GM12892 (cell line): ENCODE measurements around the gene HS3ST4.

Experiments
- DNase-seq: peaks from one replicate; pipeline ENCODE4 v3.0.0; 2011; ENCODE audit not compliant: insufficient read length
- FAIRE-seq: peaks from 2 replicates; lab custom pipeline; 2011; peaks lifted over from hg19 to GRCh38; lab: Jason Lieb, UNC
- POLR2A ChIP-seq: IDR thresholded peaks from 2 replicates; pipeline ENCODE4 v1.6.1; 2011; ENCODE audit warnings: low read depth, low read length, control low read depth
- POLR2AphosphoS5 ChIP-seq: IDR thresholded peaks from 2 replicates; pipeline ENCODE4 v1.6.1; 2011; ENCODE audit warnings: low read depth, low read length, control low read depth
- TAF1 ChIP-seq: IDR thresholded peaks from 2 replicates; pipeline ENCODE4 v1.6.1; 2011; ENCODE audit warnings: low read depth, mild to moderate bottlenecking, control low read depth, low read length, borderline replicate concordance

HS3ST4 gene

GRCh38 chr16:25838724-25839186, 147.0 kb downstream of the HS3ST4 start:
- no peak for TF ChIP-seq TAF1
- FAIRE-seq = no peak
- peak; percentile 2 for DNase-seq

GRCh38 chr16:25841761-25842160, 150.0 kb downstream of the HS3ST4 start:
- FAIRE-seq = no peak
- TF ChIP-seq POLR2A = no peak
- TF ChIP-seq POLR2AphosphoS5 = no peak
- TF ChIP-seq TAF1 = no peak
- DNase-seq = no peak

- DNase-seq = no peak
- TF ChIP-seq TAF1 (no peak), POLR2A (no peak), POLR2AphosphoS5 (no peak)
- no peak for FAIRE-seq
Measured at GRCh38 chr16:25845901-25846300, 154.1 kb downstream of the HS3ST4 start.

- no peak for FAIRE-seq
- no peak for DNase-seq
- TF ChIP-seq POLR2AphosphoS5 (no peak), TAF1 (no peak), POLR2A (no peak)
Measured at GRCh38 chr16:25854141-25854540, 162.4 kb downstream of the HS3ST4 start.

DNA sequence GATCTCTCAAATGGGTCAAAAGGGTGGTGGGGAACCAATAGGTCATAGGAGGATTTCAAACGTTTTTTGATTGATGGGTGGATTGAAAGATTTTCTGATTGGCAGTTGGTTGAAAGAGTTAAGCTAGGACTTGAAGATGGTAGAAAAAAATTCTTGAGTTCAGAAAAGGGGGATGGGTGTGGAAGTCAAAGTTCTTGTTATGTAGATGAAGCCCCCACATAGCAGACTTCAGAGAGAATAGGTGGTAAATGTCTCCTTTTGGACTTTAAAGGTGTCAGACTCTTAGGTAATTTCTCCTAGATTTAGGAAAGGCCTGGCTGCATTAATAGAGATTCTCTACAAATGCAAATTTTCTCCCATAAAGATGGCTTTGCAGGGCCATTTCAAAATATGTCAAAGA, 163.3 kb downstream of the HS3ST4 start:
- no peak for TF ChIP-seq TAF1
- TF ChIP-seq POLR2AphosphoS5 = no peak
- no peak for TF ChIP-seq POLR2A
- FAIRE-seq (no peak), DNase-seq (no peak)

- FAIRE-seq = no peak
- DNase-seq = no peak
- TF ChIP-seq POLR2AphosphoS5 (no peak), TAF1 (no peak), POLR2A (no peak)
Measured at GRCh38 chr16:25855818-25856217, 164.1 kb downstream of the HS3ST4 start.

- DNase-seq (no peak), FAIRE-seq (no peak)
- no peak for TF ChIP-seq POLR2AphosphoS5
- no peak for TF ChIP-seq TAF1
- no peak for TF ChIP-seq POLR2A
Measured at GRCh38 chr16:25859645-25860044, 167.9 kb downstream of the HS3ST4 start.

- DNase-seq (no peak), FAIRE-seq (no peak)
- TF ChIP-seq POLR2A (no peak), TAF1 (no peak), POLR2AphosphoS5 (no peak)
Measured at GRCh38 chr16:25867041-25867440, 175.3 kb downstream of the HS3ST4 start.

GRCh38 chr16:25868106-25868505, 176.3 kb downstream of the HS3ST4 start:
- DNase-seq = no peak
- no peak for FAIRE-seq
- TF ChIP-seq POLR2A = no peak
- no peak for TF ChIP-seq POLR2AphosphoS5
- no peak for TF ChIP-seq TAF1

DNA sequence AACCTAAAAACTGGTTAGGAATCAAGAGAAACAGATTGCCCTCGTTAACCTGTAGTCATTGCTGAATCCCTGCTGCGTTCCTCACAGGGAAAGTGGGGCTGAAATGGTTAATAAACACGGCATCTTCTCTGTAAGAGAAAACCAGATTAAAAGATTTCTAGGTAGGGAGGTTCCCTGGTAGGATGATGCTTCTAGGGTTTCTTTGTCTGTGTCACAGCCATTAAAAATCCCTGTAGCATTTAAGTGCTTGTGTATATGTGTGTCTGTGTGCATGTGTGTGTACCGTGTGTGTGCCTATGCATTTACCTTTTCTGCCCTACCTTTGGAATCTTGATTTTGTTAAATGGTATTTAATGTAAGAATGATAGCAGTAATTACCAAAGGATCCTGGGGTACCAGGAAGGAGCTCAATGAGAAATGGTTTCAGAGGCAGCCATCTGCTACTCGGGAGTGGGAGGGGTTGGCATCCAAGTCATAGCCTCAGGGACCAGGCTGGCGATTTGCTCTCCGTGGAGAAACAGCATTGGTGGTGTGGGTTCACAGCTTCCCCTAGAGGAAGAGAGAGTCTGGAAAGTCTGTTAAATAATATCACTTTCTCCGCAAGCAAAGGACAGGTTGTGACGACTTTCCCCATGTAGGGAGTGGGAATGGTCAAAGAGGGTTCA, 177.1 kb downstream of the HS3ST4 start:
- no peak for DNase-seq
- no peak for FAIRE-seq
- TF ChIP-seq POLR2A (no peak), TAF1 (no peak), POLR2AphosphoS5 (no peak)

GRCh38 chr16:25872369-25873070, 180.8 kb downstream of the HS3ST4 start:
- DNase-seq (no peak), FAIRE-seq (no peak)
- TF ChIP-seq TAF1 (no peak), POLR2A (no peak), POLR2AphosphoS5 (no peak)

GRCh38 chr16:25874196-25874595, 182.4 kb downstream of the HS3ST4 start:
- DNase-seq (no peak), FAIRE-seq (no peak)
- TF ChIP-seq POLR2AphosphoS5 = no peak
- no peak for TF ChIP-seq POLR2A
- no peak for TF ChIP-seq TAF1
